SU-DHL-6 (cell line): ENCODE measurements around the gene RPL41.

Source experiments
- H2AFZ ChIP-seq: fragments of 200-600 bp; sonication (generic); 2 replicates; pipeline ENCODE4 v1.6.1; 2014; ENCODE audit warnings: low read depth, mild to moderate bottlenecking, moderate library complexity, mixed read lengths, antibody characterized with exemption, low read length; ENCODE audit not compliant: severe bottlenecking
- H3F3A ChIP-seq: fragments of 200-600 bp; shearing (Covaris generic); 2 replicates; pipeline ENCODE4 v1.6.0; 2016; ENCODE audit warnings: antibody characterized with exemption, mild to moderate bottlenecking; ENCODE audit not compliant: insufficient read depth
- H3K27ac ChIP-seq: fragments of 200-600 bp; sonication (generic); 2 replicates; pipeline ENCODE4 v1.5.1; 2016; ENCODE audit warnings: low read depth, mild to moderate bottlenecking, low read length, moderate library complexity, mixed read lengths
- H3K27me3 ChIP-seq: fragments of 200-600 bp; sonication (generic), shearing (Covaris generic); 2 replicates; pipeline ENCODE4 v1.6.0; 2014; ENCODE audit warnings: mild to moderate bottlenecking, low read length
- H3K36me3 ChIP-seq: fragments of 200-600 bp; sonication (generic); 2 replicates; pipeline ENCODE4 v1.6.1; 2014; ENCODE audit warnings: mild to moderate bottlenecking, low read length, mixed read lengths
- H3K4me2 ChIP-seq: fragments of 300-600, 200-600 bp; shearing (Covaris generic), sonication (generic); 2 replicates; pipeline ENCODE4 v1.6.0; 2014; ENCODE audit warnings: low read length, low read depth, mild to moderate bottlenecking; ENCODE audit not compliant: poor library complexity, severe bottlenecking
- H3K4me3 ChIP-seq: fragments of 200-600 bp; sonication (generic); 2 replicates; pipeline ENCODE4 v1.5.1; 2014; ENCODE audit warnings: antibody characterized with exemption, low read length, mild to moderate bottlenecking, mixed read lengths; ENCODE audit not compliant: insufficient read depth, poor library complexity, severe bottlenecking
- H3K79me2 ChIP-seq: fragments of 200-600 bp; sonication (generic); 2 replicates; pipeline ENCODE4 v1.6.1; 2014; ENCODE audit warnings: mild to moderate bottlenecking, low read length, moderate library complexity; ENCODE audit not compliant: insufficient read depth
- H3K9ac ChIP-seq: fragments of 200-600 bp; sonication (generic); 2 replicates; pipeline ENCODE4 v1.7.0; 2014; ENCODE audit warnings: mild to moderate bottlenecking, low read length
- H3K9me2 ChIP-seq: fragments of 200-600 bp; sonication (generic); replicated peaks from 2 replicates; pipeline ENCODE4 v1.6.1; 2014; ENCODE audit warnings: low read length; ENCODE audit not compliant: insufficient read depth
- H3K9me3 ChIP-seq: fragments of 200-600 bp; sonication (generic); 2 replicates; pipeline ENCODE4 v1.6.1; 2014; ENCODE audit warnings: low read length, mixed read lengths; ENCODE audit not compliant: insufficient read depth
- H4K20me1 ChIP-seq: fragments of 200-600 bp; sonication (generic); 2 replicates; pipeline ENCODE4 v1.6.1; 2014; ENCODE audit warnings: low read depth, mild to moderate bottlenecking, antibody characterized with exemption, low read length, moderate library complexity, mixed read lengths
- CTCF ChIP-seq: fragments of 200-600 bp; sonication (generic); IDR thresholded peaks from one replicate; pipeline ENCODE4 v1.5.1; 2017; ENCODE audit warnings: antibody characterized with exemption, mild to moderate bottlenecking, low read length, moderate library complexity; ENCODE audit not compliant: insufficient read depth, poor library complexity, severe bottlenecking
- EZH2phosphoT487 ChIP-seq: fragments of 200-600 bp; sonication (generic), shearing (Covaris generic); conservative IDR thresholded peaks from 2 replicates; pipeline ENCODE4 v1.6.1; 2018; ENCODE audit warnings: mild to moderate bottlenecking, antibody characterized with exemption, low read length, moderate library complexity, mixed read lengths

Gene RPL41

GRCh38 chr12:56104815-56105608 is 11.4 kb upstream of the RPL41 start:
- H3K4me3 ChIP-seq: peak overlapping the region; percentile 86
- peaks cover 22% of the 10 kb centered on the region for H3F3A ChIP-seq
- peak overlapping the region; percentile 72 for H3K27ac ChIP-seq
- peaks cover 9% of the 10 kb centered on the region; the same call in 1 of the 2 replicates for H4K20me1 ChIP-seq
- no peaks in the 10 kb centered on the region for H3K9me3 ChIP-seq
- H3K79me2 ChIP-seq: peaks cover 40% of the 10 kb centered on the region
- H3K27me3 ChIP-seq: no peaks in the 10 kb centered on the region
- H3K9ac ChIP-seq: peak overlapping the region; percentile 100
- no peak for TF ChIP-seq CTCF
- TF ChIP-seq EZH2phosphoT487: no peak
- no peaks in the 10 kb centered on the region for H3K9me2 ChIP-seq
- H3K4me2 ChIP-seq: peak overlapping the region; percentile 84
- no peak overlapping the region for H2AFZ ChIP-seq
- peaks cover 22% of the 10 kb centered on the region for H3K36me3 ChIP-seq

GRCh38 chr12:56105609-56105902 is 10.9 kb upstream of the RPL41 start:
- H2AFZ ChIP-seq: no peak overlapping the region
- no peaks in the 10 kb centered on the region for H3K27me3 ChIP-seq
- H3K9me2 ChIP-seq: no peaks in the 10 kb centered on the region
- H3K9me3 ChIP-seq: no peaks in the 10 kb centered on the region
- H3K9ac ChIP-seq: peak overlapping the region; percentile 100
- peaks cover 26% of the 10 kb centered on the region for H3F3A ChIP-seq
- TF ChIP-seq EZH2phosphoT487 (no peak), CTCF (no peak)
- H3K79me2 ChIP-seq: peaks cover 40% of the 10 kb centered on the region
- H3K36me3 ChIP-seq: peaks cover 24% of the 10 kb centered on the region
- H3K4me3 ChIP-seq: peak overlapping the region; percentile 86
- peak overlapping the region; percentile 84 for H3K4me2 ChIP-seq
- H4K20me1 ChIP-seq: peaks cover 9% of the 10 kb centered on the region; the same call in 1 of the 2 replicates
- H3K27ac ChIP-seq: peak overlapping the region; percentile 72; the same call in 1 of the 2 replicates

- Histone ChIP-seq H3K4me3 (no peak overlapping the region), H3F3A (peaks cover 39% of the 10 kb centered on the region), H3K9me2 (no peaks in the 10 kb centered on the region), H3K79me2 (peaks cover 40% of the 10 kb centered on the region), H3K9me3 (no peaks in the 10 kb centered on the region), H3K4me2 (no peak overlapping the region), H3K27me3 (no peaks in the 10 kb centered on the region), H4K20me1 (peaks cover 9% of the 10 kb centered on the region; the same call in 1 of the 2 replicates), H3K27ac (no peak overlapping the region), H3K9ac (no peak overlapping the region), H3K36me3 (peaks cover 33% of the 10 kb centered on the region), H2AFZ (no peak overlapping the region)
- no peak for TF ChIP-seq EZH2phosphoT487
- TF ChIP-seq CTCF: no peak
Measured at GRCh38 chr12:56107242-56107641, 9.2 kb upstream of the RPL41 start.
